OCI-LY7 (cell line): Measurements from ENCODE around the gene MTFMT. TPM values are rescaled to one million over a fixed set of nuclear protein-coding genes. Genes with fewer than 3 reads are reported as not detected.

Experiments
- BruUV-seq: library from RNA; stranded (reverse); fragments of 400-500 nt; replicated peaks from 2 replicates; lab custom pipeline; 2021; lab: Mats Ljungman, UMichigan
- CTCF ChIA-PET: fragments of 300-600 bp; sonication (Branson Sonifier 250); formaldehyde crosslinking; loops from one replicate; lab custom pipeline; 2022; ENCODE audit warnings: antibody characterized with exemption; ENCODE audit not compliant: unreplicated experiment; lab: Charles Lee
- POLR2A ChIA-PET: fragments of 300-600 bp; sonication (Branson Sonifier 250); formaldehyde crosslinking; loops from one replicate; lab custom pipeline; 2022; ENCODE audit warnings: antibody characterized with exemption; lab: Charles Lee
- DNase-seq: peaks from one replicate; pipeline ENCODE4 v3.0.0-alpha.2; 2015; ENCODE audit warnings: low spot score
- H2AFZ ChIP-seq: fragments of 200-600 bp; sonication (generic), shearing (Covaris generic); 2 replicates; pipeline ENCODE4 v1.6.1; 2014; ENCODE audit warnings: mild to moderate bottlenecking, antibody characterized with exemption, low read length, moderate library complexity
- H3K27ac ChIP-seq: fragments of 200-600 bp; sonication (generic); 2 replicates; pipeline ENCODE4 v1.5.1; 2014; ENCODE audit warnings: mixed run types, low read depth, mild to moderate bottlenecking, moderate library complexity, low read length, inconsistent platforms; ENCODE audit not compliant: poor library complexity, severe bottlenecking
- H3K36me3 ChIP-seq: fragments of 200-600 bp; sonication (generic); 2 replicates; pipeline ENCODE4 v1.6.1; 2014; ENCODE audit warnings: mild to moderate bottlenecking, antibody characterized with exemption, low read length, moderate library complexity, mixed read lengths; ENCODE audit not compliant: insufficient read depth
- H3K4me1 ChIP-seq: fragments of 200-600 bp; sonication (generic); 2 replicates; pipeline ENCODE4 v1.5.1; 2014; ENCODE audit warnings: mild to moderate bottlenecking, low read length; ENCODE audit not compliant: insufficient read depth, poor library complexity, severe bottlenecking
- H3K4me2 ChIP-seq: fragments of 200-600 bp; sonication (generic); 2 replicates; pipeline ENCODE4 v1.6.1; 2014; ENCODE audit warnings: mild to moderate bottlenecking, low read length
- H3K4me3 ChIP-seq: fragments of 200-600 bp; sonication (generic); 2 replicates; pipeline ENCODE4 v1.5.1; 2014; ENCODE audit warnings: mild to moderate bottlenecking, low read depth, low read length; ENCODE audit not compliant: poor library complexity, severe bottlenecking
- H3K79me2 ChIP-seq: fragments of 200-600 bp; sonication (generic); 2 replicates; pipeline ENCODE4 v1.6.1; 2016; ENCODE audit warnings: low read depth, mild to moderate bottlenecking, low read length, moderate library complexity, mixed read lengths; ENCODE audit not compliant: insufficient read depth
- H3K9me2 ChIP-seq: fragments of 200-600 bp; sonication (generic); 2 replicates; pipeline ENCODE4 v1.6.1; 2016; ENCODE audit warnings: mild to moderate bottlenecking, low read length, mixed read lengths; ENCODE audit not compliant: insufficient read depth
- H3K9me3 ChIP-seq: fragments of 200-600 bp; sonication (generic); 2 replicates; pipeline ENCODE4 v1.6.1; 2014; ENCODE audit warnings: mild to moderate bottlenecking, mixed run types, low read length, mixed read lengths
- H4K20me1 ChIP-seq: fragments of 200-600 bp; sonication (generic); 2 replicates; pipeline ENCODE4 v1.6.1; 2014; ENCODE audit warnings: mild to moderate bottlenecking, antibody characterized with exemption, low read length, moderate library complexity, mixed read lengths; ENCODE audit not compliant: insufficient read depth
- EZH2phosphoT487 ChIP-seq: fragments of 200-600 bp; sonication (generic); IDR thresholded peaks from 2 replicates; pipeline ENCODE4 v1.6.1; 2018; ENCODE audit warnings: low read depth, borderline replicate concordance, mild to moderate bottlenecking, mixed run types, antibody characterized with exemption, low read length, moderate library complexity, mixed read lengths
- intact Hi-C: fragments of 100-400 bp; cut with micrococcal nuclease; formaldehyde crosslinking; loops from one replicate; pipeline ENCODE4 v1.10.0; 2022; ENCODE audit not compliant: unreplicated experiment
- total RNA-seq, 2 experiments: library from RNA; depleted of rRNA in 1 of 2; stranded (reverse); fragments of >200 nt in 1 of 2; shearing (Covaris generic) in 1 of 2; gene quantifications; 2 replicates each; pipeline ENCODE4 v1.2.3, GENCODE V29; 2014 to 2022
- TF ChIP-seq, protein P1 (sequence below): fragments of 200-600 bp; sonication (generic); conservative IDR thresholded peaks from 2 replicates; pipeline ENCODE4 v1.5.1; 2014; ENCODE audit warnings: mild to moderate bottlenecking, antibody characterized with exemption, low read length, moderate library complexity, mixed read lengths

MTFMT gene
- total RNA-seq, 2 experiments from 2014 or later: 9.7 to 19.0 TPM

- ChIA-PET CTCF (no interaction called here), POLR2A (interaction anchor here (0.9 kb wide), 1 partner anchor 144 kb away, joined by 3 read pairs; no protein-coding TSS in a partner anchor)
- no peak for TF ChIP-seq EZH2phosphoT487
- intact Hi-C loops: no loop called here
- no peaks in the 10 kb centered on the region for H3K79me2 ChIP-seq
- H2AFZ ChIP-seq: no peak overlapping the region
- H4K20me1 ChIP-seq: no peaks in the 10 kb centered on the region
- no peak overlapping the region for H3K27ac ChIP-seq
- no peaks in the 10 kb centered on the region for H3K36me3 ChIP-seq
- H3K9me2 ChIP-seq: no peaks in the 10 kb centered on the region
- DNase-seq: no peak
- no peak overlapping the region for H3K4me3 ChIP-seq
- no TSS peak for BruUV-seq
- no peak overlapping the region for H3K4me2 ChIP-seq
- peaks cover 8% of the 10 kb centered on the region for H3K4me1 ChIP-seq
- H3K9me3 ChIP-seq: no peaks in the 10 kb centered on the region
Measured at GRCh38 chr15:65056868-65057548, 27.6 kb upstream of the MTFMT start.

DNA sequence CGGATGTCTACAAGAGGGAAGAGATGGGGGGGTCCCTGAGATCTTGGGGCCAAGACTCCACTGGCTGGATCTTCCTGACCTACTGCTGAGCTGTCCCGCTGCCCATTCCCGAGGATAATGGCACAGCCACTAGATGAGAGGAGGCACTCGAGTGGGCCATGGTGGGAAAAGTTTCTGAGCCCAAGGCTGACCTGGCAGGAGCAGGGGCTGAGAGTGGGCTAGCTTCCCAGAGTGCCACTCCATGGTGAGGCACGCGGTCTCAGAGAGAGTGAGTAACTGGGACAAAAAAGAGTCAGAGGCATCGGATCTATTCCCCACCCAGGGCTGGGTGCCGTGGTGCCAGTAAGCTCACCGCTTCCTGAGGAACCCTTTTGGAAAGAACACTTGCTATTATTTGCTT, 26.7 kb upstream of the MTFMT start:
- H3K9me2 ChIP-seq: no peaks in the 10 kb centered on the region
- H3K4me3 ChIP-seq: no peak overlapping the region
- peaks cover 9% of the 10 kb centered on the region for H3K4me1 ChIP-seq
- no peak for DNase-seq
- no peak overlapping the region for H2AFZ ChIP-seq
- no peak overlapping the region for H3K4me2 ChIP-seq
- no peak for TF ChIP-seq EZH2phosphoT487
- POLR2A ChIA-PET: interaction anchor here (0.9 kb wide), 1 partner anchor 145 kb away, joined by 3 read pairs; no protein-coding TSS in a partner anchor
- no peaks in the 10 kb centered on the region for H4K20me1 ChIP-seq
- H3K27ac ChIP-seq: no peak overlapping the region
- H3K36me3 ChIP-seq: no peaks in the 10 kb centered on the region
- CTCF ChIA-PET: no interaction called here
- intact Hi-C loops: no loop called here
- no TSS peak for BruUV-seq
- no peaks in the 10 kb centered on the region for H3K9me3 ChIP-seq
- H3K79me2 ChIP-seq: no peaks in the 10 kb centered on the region

DNA sequence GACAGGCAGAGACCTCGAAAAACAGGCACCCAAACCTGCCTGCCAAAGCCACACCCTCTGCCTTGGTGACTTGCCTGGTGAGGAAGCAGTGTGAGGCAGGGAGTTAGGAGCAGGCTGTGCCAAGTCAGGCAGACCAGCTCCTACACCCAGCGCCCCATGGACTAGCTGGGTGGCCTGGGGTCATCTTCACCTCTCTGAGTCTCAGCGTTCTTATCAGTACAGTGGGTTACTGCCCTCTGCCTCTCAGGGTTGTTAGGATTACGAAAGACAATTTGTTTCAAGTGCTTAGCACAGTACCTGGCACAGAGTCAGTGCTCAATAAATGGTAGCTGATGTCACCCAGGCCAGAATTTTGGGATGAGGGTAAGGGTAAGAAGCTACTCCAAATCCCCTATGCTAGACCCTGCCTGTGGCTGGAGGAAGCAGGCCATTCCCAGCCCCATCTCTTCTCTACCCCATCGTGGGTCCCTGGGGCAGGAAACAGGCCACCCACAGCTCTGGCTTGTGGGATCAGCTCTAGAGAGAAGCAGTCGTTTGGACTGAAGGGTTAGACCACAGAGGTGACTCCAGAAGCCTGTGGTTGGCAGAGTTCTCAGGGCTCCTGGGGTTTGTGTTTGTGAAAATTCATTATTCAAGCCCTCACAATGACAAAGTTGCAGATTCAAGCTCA, 25.9 kb upstream of the MTFMT start:
- POLR2A ChIA-PET: interaction anchor here (0.8 kb wide), 1 partner anchor 242 kb away, joined by 3 read pairs; no protein-coding TSS in a partner anchor
- DNase-seq: no peak
- intact Hi-C loops: loop anchor here (2.0 kb wide), 1 partner anchor 31 kb away; no protein-coding TSS in a partner anchor

More for the DNA sequence above, 25.9 kb upstream of the MTFMT start:
- CTCF ChIA-PET: interaction anchor here (0.6 kb wide), 1 partner anchor 18 kb away, joined by 3 read pairs; no protein-coding TSS in a partner anchor
- Histone ChIP-seq H3K36me3 (no peaks in the 10 kb centered on the region), H4K20me1 (no peaks in the 10 kb centered on the region), H2AFZ (no peak overlapping the region), H3K9me2 (no peaks in the 10 kb centered on the region), H3K9me3 (no peaks in the 10 kb centered on the region), H3K4me3 (no peak overlapping the region), H3K4me1 (peaks cover 11% of the 10 kb centered on the region), H3K79me2 (no peaks in the 10 kb centered on the region), H3K27ac (no peak overlapping the region), H3K4me2 (no peak overlapping the region)
- BruUV-seq: no TSS peak
- TF ChIP-seq EZH2phosphoT487: no peak
- TF ChIP-seq, protein P1, sequence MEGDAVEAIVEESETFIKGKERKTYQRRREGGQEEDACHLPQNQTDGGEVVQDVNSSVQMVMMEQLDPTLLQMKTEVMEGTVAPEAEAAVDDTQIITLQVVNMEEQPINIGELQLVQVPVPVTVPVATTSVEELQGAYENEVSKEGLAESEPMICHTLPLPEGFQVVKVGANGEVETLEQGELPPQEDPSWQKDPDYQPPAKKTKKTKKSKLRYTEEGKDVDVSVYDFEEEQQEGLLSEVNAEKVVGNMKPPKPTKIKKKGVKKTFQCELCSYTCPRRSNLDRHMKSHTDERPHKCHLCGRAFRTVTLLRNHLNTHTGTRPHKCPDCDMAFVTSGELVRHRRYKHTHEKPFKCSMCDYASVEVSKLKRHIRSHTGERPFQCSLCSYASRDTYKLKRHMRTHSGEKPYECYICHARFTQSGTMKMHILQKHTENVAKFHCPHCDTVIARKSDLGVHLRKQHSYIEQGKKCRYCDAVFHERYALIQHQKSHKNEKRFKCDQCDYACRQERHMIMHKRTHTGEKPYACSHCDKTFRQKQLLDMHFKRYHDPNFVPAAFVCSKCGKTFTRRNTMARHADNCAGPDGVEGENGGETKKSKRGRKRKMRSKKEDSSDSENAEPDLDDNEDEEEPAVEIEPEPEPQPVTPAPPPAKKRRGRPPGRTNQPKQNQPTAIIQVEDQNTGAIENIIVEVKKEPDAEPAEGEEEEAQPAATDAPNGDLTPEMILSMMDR: no peak
